Measurements from ENCODE around the gene MYO18B.

Gene MYO18B

DNA sequence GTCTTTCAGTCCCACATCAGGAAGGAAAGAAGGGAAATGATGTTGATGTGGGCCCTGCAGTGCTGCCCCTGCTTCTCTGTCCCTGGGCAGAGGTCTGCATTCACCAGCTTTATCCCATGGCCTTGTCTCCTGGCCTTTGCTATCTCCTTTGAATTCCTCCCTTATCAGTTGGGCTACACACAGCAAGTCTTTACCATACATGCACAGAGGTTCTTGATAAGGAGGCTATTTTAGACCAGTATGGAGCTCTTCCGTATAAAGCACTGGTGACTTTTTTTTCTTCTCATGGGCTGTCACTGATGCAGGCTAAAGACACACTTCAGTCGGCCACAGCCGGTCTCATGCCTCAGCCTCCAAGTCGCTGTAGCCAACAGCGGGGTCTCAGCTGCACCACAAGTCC lies 20.2 kb downstream of the MYO18B start:
- TF ChIP-seq CTCF (IDR thresholded peaks at IDR 0.05) = no peak
- intact Hi-C loops (cut with DNase I; ENCODE audit: low total_unique reads) = no loop called here
- Histone ChIP-seq H3K9me3 (peaks cover 0 to 13% (median 10%) of the 10 kb centered on the region in 3 donors), H3K27ac (no peak overlapping the region), H3K4me3 (no peak overlapping the region), H3K36me3 (peaks cover 0 to 5% (median 0%) of the 10 kb centered on the region in 3 donors), H3K27me3 (no peaks in the 10 kb centered on the region), H3K4me1 (peaks cover 0 to 11% (median 0%) of the 10 kb centered on the region in 4 donors)
- no peak for DNase-seq

DNA sequence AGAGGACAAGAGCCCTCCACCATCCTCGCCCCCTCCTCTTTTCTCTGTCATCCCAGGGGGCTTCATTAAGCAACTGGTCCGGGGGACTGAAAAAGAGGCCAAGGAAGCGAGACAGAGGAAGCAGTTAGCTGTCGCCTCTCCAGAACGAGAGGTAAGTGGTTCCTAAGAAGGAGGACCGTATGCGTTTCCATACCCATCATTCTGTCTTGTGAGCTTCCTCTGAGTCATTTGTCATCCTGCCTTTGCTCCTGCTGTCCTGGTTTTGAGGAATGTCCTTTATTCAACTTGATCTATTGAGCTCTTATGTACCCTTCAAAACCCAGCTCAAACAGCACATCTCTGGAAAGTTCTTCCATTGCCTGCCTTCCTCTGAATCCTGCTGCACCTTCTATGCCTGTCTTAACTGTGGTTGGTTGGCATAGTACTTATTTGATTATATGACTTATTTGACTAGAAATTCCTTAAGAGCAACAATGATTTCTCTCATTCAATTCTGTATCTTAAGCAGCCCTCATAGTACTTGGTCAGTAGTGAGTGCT lies 21.3 kb downstream of the MYO18B start:
- no peak for TF ChIP-seq CTCF (IDR thresholded peaks at IDR 0.05)
- H3K27ac ChIP-seq = no peak overlapping the region
- no peak for DNase-seq
- H3K4me3 ChIP-seq = no peak overlapping the region
- peaks cover 0 to 17% (median 10%) of the 10 kb centered on the region in 3 donors for H3K9me3 ChIP-seq
- intact Hi-C loops (cut with DNase I; ENCODE audit: low total_unique reads) = no loop called here
- peaks cover 0 to 5% (median 0%) of the 10 kb centered on the region in 3 donors for H3K36me3 ChIP-seq
- H3K27me3 ChIP-seq = no peaks in the 10 kb centered on the region
- peaks cover 0 to 11% (median 0%) of the 10 kb centered on the region in 4 donors for H3K4me1 ChIP-seq

- intact Hi-C loops (cut with DNase I; ENCODE audit: low total_unique reads) = no loop called here
- Histone ChIP-seq H3K27me3 (no peaks in the 10 kb centered on the region), H3K27ac (no peak overlapping the region), H3K4me3 (no peak overlapping the region), H3K36me3 (peaks cover 0 to 5% (median 0%) of the 10 kb centered on the region in 3 donors), H3K4me1 (peaks cover 0 to 9% (median 0%) of the 10 kb centered on the region in 4 donors), H3K9me3 (peaks cover 0 to 17% (median 10%) of the 10 kb centered on the region in 3 donors)
- DNase-seq = no peak
- no peak for TF ChIP-seq CTCF (IDR thresholded peaks at IDR 0.05)
These were observed 22.5 kb downstream of the MYO18B start for GRCh38 chr22:25764270-25765015.

DNA sequence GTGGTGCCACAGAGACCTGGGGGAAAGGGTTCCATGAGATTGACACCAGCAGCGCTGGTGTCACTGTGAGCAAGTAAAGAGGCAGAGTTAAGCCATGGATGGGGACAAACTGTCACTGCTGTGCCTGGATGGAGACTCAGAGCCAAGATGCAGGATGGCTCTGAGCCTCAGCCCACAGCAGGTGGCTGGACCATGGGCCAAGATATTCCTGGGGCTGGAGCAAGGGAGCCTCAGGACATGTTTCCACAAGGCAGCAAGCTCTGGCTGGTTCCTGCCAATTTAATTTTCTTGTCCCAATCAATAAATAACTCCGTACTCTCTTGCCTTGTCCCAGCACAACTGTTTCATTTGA lies 23.0 kb downstream of the MYO18B start:
- Histone ChIP-seq H3K4me3 (no peak overlapping the region), H3K36me3 (peaks cover 0 to 5% (median 0%) of the 10 kb centered on the region in 3 donors), H3K4me1 (peaks cover 0 to 3% (median 0%) of the 10 kb centered on the region in 4 donors), H3K9me3 (peaks cover 0 to 17% (median 10%) of the 10 kb centered on the region in 3 donors), H3K27me3 (no peaks in the 10 kb centered on the region), H3K27ac (no peak overlapping the region)
- TF ChIP-seq CTCF (IDR thresholded peaks at IDR 0.05) = no peak
- no peak for DNase-seq
- intact Hi-C loops (cut with DNase I; ENCODE audit: low total_unique reads) = no loop called here

DNA sequence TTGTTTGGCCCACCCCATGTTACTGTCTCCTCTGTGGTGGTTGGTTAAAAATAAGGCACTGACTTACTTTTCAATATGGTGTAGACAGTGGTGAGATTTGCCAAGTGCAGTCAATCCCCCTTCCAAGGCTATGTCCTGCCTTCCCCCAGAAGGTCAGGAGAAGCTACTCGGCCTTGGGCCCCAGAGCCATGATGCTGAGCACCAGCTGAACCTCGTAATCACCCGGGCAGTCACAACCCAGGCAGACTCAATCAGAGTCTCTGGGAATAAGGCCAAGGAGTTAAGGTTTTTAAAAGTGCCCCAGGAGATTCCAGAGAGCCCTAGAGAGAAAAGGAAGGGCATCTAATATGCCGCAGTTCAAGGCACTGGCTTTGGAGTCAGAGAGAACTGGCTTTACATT lies 23.8 kb downstream of the MYO18B start:
- H3K36me3 ChIP-seq = peaks cover 0 to 5% (median 0%) of the 10 kb centered on the region in 3 donors
- no peaks in the 10 kb centered on the region for H3K4me1 ChIP-seq
- H3K27ac ChIP-seq = no peak overlapping the region
- intact Hi-C loops (cut with DNase I; ENCODE audit: low total_unique reads) = no loop called here
- TF ChIP-seq CTCF (IDR thresholded peaks at IDR 0.05) = no peak
- H3K27me3 ChIP-seq = no peaks in the 10 kb centered on the region
- no peak overlapping the region for H3K4me3 ChIP-seq
- H3K9me3 ChIP-seq = peaks cover 0 to 17% (median 10%) of the 10 kb centered on the region in 3 donors
- no peak for DNase-seq

Data from tibial artery (tissue), 4 donors.